SHP77 treated with DMSO at 0.1 percent for 48 hours (cell line): ENCODE measurements around the gene NUAK2.
A peak's percentile ranks its signal among the peaks of the same experiment; 100 is the strongest.

Experiments used
- DNase-seq: peaks from one replicate; lab custom pipeline; 2025; lab: John Stamatoyannopoulos, UW

The NUAK2 gene

DNA sequence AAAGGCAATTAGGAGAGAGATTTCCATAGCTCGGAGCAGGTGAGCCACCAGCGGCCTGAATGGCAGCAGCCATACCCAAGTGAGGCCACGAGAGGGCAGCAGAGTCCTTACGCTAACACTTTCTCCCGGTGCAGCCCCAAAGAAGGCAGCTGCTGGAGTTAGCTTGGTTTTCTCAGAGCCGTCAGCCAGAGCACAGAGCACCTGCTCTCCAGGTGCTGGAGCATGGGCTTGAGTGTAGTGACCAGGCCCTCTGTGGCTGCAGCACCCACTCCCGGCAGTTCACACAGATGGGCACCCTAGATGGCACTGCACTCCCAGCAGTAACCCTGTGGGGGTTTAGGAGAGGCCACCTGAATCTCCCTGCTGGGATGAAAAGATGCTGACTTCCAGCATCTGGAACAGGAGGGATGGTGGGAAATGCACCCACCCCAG is 48.0 kb downstream of the NUAK2 start:
- peak; percentile 73 for DNase-seq

DNA sequence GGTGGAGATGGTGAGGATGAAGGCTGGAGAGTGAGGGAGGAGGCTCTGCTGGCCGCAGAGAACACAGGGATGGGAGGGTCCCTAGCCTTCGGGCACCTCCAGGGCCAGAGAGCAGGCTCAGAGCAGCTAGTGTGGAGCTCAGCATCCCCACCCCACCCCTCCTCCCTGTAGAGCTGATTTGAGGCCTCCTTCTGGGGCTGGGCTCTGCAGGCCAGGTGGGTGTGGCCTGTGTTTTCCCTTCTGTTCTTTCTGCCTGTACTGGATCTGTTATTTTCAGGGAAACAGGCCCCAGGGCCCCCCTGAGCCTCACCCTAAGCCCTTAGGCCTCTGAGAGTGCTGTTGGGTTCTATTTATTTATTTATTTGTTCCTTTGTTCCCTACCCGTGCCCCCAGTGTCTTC is 49.0 kb downstream of the NUAK2 start:
- DNase-seq = no peak

DNA sequence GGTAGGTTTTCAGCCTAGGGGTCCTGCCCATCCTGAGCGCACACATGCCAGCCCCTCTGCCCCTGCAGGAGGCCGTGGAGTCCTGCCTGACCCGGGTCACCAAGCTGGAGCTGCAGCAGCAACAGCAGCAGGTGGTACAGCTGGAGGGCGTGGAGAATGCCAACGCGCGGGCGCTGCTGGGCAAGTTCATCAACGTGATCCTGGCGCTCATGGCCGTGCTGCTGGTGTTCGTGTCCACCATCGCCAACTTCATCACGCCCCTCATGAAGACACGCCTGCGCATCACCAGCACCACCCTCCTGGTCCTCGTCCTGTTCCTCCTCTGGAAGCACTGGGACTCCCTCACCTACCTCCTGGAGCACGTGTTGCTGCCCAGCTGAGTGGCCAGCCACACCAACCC is 49.8 kb downstream of the NUAK2 start:
- no peak for DNase-seq

DNA sequence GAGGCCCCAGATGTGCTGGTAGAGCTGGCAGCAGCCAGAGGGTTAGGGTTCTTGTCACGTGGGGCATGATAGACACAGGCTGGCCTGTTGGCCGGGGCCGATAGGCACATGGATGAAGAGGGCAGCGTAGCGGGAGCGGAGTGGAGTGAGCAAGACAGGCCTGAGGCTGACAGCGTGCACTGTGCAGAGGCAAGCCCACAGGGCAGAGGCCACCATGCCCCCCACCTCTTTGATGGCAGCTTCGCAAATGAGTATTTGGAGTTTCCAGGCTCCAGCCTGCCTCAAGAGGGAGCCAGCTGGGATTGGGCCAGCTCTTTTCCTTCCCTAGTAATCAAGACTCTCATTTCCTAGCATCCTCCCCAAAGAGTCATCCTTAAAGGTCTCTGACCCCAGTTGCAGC is 50.3 kb downstream of the NUAK2 start:
- DNase-seq = no peak

DNA sequence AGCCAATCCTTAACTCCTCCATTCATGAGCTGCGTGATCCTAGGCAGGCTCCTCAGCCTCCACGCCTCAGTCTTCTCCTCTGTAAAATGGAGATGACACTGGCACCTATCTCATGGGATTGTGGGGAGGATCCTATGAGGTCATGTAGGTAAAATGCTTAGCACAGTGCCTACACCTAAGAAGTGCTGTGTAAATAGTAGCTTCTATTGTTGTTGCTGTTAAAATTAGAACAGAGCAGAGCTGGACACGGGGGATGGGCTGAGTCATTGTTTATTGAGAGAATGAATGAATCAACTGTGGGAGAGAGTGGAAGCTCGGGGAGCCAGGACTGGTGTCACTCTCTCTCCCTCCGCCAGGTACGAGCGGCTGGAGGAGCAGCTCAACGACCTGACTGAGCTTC is 50.8 kb downstream of the NUAK2 start:
- DNase-seq = peak; percentile 40

DNA sequence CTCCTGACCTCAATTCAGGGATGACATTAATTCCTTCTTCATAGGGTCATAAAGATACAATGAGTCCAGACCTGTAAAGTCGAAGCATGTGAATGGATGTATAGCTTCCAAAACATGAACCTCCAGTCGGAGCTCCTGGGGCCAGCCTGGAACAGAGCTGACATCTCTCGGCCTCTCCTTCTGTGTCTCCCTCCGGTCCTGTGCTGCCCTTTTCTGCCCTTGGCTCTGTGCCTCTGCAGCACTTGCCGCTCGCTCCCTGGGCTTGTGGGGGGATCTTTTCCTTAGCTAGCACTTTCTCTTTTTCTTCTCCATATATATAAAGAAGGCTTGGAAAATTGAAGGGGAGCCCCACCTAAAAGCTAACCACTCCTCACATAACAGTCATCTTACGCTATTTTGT is 51.3 kb downstream of the NUAK2 start:
- no peak for DNase-seq

DNA sequence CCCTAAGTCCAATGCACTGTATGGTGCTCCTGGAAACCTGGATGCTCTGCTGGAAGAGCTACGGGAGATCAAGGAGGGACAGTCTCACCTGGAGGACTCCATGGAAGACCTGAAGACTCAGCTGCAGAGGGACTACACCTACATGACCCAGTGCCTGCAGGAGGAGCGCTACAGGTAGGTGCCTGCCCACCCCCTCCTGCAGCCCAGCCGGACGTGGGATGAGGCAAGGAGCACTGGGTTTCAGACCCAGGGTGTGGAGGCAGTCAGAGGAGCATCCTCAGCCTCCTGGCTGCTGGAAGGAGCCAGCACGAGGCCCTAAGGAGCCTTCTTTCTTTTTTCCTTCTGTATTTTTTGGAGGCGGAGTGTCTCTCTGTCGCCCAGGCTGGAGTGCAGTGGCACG is 51.8 kb downstream of the NUAK2 start:
- DNase-seq = no peak

DNA sequence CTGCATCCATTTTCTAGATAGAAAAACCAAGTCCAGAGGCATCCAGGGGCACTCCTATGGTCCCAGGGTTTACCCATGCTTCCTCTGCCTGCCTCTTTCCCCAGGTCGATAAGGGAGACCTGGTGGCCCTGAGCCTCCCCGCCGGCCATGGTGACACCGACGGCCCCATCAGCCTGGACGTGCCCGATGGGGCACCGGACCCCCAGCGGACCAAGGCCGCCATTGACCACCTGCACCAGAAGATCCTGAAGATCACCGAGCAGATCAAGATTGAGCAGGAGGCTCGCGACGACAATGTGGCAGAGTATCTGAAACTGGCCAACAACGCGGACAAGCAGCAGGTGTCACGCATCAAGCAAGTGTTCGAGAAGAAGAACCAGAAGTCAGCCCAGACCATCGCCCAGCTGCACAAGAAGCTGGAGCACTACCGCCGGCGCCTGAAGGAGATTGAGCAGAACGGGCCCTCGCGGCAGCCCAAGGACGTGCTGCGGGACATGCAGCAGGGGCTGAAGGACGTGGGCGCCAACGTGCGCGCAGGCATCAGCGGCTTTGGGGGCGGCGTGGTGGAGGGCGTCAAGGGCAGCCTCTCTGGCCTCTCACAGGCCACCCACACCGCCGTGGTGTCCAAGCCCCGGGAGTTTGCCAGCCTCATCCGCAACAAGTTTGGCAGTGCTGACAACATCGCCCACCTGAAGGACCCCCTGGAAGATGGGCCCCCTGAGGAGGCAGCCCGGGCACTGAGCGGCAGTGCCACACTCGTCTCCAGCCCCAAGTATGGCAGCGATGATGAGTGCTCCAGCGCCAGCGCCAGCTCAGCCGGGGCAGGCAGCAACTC is 52.5 kb downstream of the NUAK2 start:
- DNase-seq = no peak

DNA sequence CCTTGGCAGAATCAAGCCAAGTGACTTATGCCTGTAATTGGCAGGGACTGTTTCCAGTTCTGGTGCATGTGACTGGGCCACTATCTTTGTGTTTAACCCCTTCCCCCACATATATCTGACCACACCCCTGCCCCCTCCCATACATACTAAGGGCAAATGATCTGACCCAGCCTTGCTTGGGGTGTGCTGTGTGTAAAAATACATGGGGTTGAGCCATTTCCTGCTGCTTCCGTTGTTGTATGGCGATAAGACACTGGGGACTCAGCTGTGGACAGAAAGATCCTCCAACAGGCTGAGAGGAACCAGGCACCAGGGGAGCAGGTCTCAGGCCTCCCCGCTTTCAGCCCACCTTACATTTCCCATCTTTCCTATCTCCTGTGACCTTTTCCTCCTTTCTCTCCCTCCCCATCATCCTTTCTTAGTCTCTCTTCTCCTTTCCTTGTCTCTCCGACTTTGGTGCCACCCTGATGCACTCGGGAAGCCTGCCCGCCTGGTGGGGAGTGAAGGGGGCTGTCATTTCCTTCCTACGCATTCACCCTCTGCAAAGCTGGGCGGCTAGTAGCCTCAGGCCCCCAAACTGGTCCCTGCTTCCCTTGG is 54.1 kb downstream of the NUAK2 start:
- no peak for DNase-seq

DNA sequence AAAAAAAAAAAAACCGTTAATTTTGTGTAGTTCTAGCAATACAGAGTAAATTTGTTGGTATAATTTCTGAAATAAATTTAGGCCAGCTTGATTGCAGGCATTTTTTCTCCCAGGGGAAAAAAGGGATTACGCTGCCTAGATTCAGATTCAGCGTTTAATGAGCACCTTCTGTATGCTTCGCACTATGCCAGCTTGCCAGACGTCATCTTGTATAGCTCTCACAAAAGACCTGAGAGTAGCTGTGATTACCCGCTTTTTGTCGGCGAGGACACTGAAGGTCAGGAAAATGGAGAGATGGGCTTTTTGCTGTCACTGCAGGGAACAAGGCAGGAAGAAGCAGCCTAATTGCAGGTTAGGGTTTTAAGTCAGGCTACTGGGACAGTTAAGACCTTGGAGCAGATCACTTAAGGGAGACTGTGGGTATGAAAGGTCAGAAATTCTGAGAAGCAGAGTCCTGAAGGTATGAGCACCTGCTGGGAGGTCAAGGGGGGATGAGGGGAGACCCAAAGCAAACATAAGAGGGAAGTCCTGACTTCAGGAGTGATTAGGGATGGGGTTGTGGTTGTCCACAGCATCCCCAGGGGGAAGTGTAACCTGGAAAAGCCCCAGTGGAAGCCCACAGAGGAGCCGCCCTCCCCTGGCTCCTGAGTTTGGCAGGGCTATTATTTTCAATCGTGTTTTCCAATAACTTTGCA is 54.8 kb downstream of the NUAK2 start:
- no peak for DNase-seq

DNA sequence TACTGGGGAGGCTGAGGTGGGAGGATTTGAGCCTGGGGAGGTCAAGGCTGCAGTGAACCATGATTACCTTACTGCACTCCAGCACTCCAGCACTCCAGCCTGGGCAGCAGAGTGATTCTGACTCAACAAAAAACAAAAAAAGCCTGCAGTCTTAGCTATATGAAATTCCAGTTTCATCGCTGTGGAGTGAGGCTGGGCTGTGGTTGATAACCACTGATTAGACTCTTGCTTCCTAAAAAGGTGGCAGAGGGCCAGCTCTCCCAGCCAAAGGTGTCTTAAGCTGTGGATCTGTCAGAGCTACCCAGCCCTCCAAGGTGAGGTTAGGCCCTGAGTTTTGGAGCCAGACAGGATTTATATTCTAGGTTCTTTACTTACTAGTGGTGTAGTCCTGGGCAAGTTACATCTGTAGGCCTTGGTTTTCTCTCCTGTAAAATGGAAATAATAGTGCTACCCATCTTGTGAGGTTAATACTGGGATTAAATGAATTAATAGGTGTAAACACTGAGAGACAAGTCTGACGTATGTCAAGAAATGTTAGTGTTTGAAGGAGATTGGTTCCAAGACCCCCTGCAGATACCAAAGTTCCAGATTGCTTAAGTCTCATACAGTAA is 57.9 kb downstream of the NUAK2 start:
- no peak for DNase-seq

DNA sequence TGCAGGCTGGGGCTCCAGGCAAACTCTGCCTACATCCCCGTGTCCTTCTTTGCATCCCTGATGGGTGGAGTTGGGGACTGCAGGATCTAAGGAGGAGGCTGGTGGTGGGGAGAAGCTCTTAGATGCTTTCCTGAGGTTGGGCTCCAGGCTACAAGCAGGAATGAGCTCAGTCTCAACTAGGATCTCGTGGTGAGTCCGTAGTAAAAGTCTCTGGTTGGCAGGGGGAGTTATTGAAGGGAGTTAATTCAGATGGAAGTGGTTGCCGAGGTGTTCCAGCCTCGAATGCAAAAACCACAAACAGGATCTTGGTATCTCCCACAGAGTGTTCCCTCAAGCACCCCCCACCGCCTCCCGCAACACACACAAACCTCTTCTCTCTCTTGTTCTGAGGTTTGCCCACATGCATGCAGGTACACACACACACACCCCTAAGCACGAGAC is 58.8 kb downstream of the NUAK2 start:
- no peak for DNase-seq

DNA sequence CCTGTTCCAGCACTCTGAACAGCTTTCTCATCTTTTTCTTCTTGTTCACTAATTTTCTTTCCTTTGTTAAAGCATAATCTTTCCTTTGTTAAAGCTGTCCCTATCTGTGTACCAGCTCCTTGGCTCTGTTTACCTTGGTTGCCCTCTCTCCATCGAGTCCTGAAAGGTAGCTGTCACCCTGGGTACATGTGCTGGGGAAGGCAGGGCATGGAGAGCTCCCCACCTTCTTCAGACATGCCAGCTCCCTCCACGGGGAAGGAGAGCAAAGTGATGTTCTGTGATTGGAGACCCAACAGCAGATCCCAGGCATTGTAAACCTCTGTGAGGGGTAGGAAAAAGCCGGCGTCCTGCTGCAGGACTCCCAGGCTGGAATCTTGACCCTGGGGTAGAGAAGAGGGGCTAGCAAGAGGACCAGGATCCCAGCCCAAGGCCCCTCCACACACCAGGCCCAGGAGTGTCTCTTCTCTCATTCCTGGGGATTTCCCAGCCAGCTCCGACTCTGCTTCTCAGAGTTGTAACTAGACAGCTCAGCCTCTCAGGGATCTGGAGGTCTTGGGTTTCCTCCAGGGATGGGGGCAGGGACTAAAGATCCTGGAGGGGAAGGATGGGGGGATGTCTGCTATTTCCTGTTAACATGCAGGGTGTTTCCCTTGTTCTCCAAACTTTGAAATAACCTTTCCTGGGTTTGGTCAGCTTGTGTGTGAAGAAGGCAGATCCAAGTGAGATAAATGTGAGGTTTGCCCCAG is 59.4 kb downstream of the NUAK2 start:
- DNase-seq = no peak

DNA sequence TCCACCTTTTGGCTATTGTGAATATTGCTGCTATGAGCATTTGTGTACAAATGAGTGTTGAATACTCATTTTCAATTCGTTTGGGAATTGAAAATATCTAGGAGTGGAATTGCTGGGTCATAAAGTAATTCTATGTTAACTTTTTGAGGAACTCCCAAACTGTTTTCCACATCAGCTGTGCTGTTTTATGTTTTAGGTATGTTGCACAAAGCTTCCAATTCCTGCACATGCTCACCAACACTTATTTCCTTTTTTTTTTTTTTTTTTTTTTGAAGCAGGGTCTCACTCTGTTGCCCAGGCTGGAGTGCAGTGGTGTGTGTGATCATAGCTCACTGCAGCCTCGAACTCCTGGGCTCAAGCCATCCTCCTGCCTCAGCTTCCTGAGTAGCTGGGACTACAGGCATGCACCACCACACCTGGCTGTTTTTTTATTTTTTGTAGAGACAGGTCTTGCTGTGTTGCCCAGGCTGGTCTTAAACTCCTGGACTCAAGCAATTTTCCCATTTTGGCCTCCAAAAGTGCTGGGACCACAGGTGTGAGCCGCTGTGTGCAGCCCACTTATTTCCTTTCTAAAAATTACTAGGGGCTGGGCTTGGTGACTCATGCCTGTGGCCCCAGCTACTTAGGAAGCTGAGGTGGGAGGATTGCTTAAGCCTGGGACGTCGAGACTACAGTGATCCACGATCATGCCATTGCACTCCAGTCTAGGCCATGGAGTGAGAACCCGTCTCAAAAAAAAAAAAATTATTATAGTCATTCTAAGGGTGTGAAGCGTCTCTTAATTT is 60.4 kb downstream of the NUAK2 start:
- DNase-seq = no peak

DNA sequence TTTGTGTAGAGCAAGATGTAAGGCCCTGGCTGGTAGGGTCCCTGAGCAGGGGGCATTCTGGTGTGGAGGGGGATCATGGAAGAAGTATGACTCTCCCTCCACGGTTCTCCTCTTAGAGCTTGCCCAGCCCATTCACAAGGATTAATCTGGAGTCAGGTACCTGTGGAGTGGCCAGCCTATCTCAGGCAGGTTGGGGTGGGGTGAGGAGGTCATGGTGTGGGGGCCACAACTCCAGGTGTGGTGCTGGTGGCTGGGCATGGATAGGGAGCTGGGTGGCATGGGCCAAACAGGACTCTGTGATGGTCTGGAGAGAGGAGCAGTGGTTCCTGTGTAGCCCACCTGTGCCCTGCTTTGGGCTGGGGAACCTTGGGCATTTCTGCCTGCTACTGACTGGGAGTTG is 61.5 kb downstream of the NUAK2 start:
- no peak for DNase-seq

DNA sequence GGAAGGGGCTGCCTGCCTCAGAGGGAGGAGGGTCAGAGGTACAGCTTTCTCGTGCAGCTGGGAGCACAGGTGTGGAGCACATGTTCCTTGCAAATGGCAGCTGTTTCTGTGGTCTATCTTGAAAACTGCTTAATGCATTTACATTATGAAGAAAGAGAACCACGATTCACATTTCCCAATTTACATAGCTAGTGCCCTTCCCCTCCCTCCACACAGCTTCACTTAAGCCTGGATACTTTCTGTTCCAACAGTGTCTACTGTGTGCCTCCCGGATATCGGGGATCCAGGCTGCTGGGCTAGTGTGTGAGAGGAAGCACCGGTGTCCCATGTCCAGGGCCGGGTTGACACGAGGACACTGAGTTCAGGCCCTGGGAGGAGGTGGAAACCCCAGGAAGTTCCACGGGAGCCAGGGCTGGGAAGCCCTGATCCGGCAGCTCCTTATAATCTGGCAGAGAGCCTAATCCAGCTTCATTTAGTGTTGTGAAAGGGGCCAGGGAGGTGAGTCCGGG is 62.2 kb downstream of the NUAK2 start:
- DNase-seq = no peak

DNA sequence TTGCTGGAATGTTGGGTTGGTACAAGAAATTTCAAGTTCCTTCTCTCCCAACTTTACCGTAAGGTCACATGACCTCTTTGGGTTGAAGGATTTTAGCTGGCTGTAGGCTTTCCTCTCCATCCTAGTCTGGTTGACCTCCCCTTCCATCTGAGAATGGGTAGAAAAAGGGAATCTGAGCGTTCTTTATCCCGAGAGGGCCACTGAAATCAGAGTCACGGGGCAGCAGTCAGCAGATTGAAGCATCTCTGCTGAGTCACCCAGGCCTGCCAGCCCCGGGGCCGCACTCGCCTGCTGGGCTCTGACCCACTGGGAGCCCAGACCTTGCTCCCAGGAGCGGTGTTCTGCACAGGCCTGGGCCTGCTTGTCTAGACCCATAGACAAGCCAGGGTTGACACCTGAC is 62.8 kb downstream of the NUAK2 start:
- DNase-seq = no peak

DNA sequence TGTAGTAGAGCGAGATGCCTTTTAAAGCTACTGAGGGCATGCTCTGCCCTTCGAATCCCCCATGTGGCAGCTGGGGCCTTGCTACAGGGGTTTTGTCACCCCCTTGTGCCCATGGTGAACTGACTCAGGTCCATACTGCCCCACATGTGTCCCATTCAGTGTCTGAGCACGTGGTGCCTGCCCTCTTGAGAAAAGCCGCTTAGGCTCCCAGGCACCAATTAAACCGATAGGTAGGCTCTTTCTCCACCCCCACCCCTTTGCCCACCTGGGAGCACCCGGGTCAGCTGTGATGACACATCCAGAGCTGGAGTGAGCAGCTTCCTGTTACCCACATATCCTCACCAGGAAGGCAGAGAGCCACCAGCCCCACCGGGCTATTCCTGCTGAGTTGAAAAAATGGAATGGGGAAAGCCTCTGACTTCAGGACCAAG is 63.3 kb downstream of the NUAK2 start:
- no peak for DNase-seq

DNA sequence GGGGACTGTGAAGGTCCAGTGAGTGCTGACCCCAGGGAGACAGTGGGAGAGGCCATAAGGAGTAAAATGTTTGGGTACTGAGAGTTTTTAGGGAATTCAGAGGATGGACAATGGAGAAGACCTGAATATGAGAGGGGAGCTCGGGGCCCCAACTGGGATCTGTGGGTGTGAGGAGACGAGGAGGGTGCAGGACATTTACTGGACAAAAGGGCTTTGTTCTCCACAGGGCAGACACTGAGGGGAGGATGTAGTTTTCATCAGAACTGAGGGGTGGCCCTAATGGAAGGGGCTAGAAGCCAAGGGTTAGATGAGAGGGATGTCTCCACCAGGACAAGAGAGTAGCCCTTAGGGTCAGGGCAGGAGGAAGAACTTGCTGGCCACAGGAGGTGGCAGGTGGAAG is 63.8 kb downstream of the NUAK2 start:
- DNase-seq = no peak

DNA sequence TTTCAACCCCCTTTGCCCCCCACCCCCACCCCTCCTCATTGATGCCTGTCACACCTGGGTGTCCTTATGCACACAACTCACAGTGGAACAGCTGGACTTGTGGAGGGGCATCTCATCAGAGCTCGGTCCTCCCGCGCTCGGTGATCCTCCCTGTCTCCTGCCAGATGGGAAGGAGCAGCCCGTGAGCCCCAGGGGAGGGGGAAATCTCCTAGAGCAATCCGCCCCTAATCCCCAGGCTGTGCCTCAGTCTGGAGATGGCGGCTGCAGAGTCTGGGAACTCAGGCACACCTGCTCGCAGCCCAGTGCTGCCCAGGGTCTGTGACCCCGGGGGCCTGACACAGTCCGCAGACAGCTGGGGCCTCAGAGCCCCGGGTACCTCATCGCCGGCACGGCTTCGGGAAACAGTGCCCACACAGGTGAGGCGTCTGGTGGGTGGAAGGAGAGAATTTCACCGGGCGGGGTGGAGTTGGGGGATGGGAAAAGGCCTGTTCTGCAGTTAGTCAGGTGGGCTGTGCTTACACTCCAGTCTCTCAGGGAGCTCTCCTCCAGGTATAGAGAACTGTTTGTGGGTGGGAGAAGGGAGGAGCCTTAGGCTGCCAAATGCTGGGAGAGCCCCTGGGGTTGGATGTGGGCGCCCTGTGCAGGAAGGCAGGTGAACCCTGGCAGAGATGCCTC is 64.5 kb downstream of the NUAK2 start:
- DNase-seq = no peak
